Tongue (tissue), 2 donors: ENCODE measurements around the gene SNX9. TPM values are rescaled to one million over a fixed set of nuclear protein-coding genes. Genes with fewer than 3 reads are reported as not detected.
"Not testable (repeated sequence)": the region's sequence is repeated elsewhere in the genome, so short reads cannot be mapped to it uniquely, and the experiment has no call there.

Experiments used
- DNase-seq: peaks from one replicate; pipeline ENCODE4 v3.0.0-alpha.2; 2015
- total RNA-seq: library from RNA; depleted of rRNA; stranded (reverse); fragments of >200 nt; gene quantifications from one replicate; pipeline ENCODE4 v1.2.3, GENCODE V29; 2014

The SNX9 gene
- total RNA-seq, 1 donor from 2014 or later: 40.7 TPM

GRCh38 chr6:157955675-157956074 is 132.6 kb downstream of the SNX9 start:
- DNase-seq: no peak

- DNase-seq: no peak
Measured at GRCh38 chr6:157956171-157956730, 133.2 kb downstream of the SNX9 start.

GRCh38 chr6:157959451-157960227 is 136.6 kb downstream of the SNX9 start:
- DNase-seq: no peak

GRCh38 chr6:157961153-157961831 is 138.2 kb downstream of the SNX9 start:
- no peak for DNase-seq

- no peak for DNase-seq
Measured at GRCh38 chr6:157961832-157962575, 139.0 kb downstream of the SNX9 start.

GRCh38 chr6:157962601-157963302 is 139.7 kb downstream of the SNX9 start:
- DNase-seq: peak; percentile 20

GRCh38 chr6:157964100-157964499 is 141.1 kb downstream of the SNX9 start:
- DNase-seq: no peak

- no peak for DNase-seq
Measured at GRCh38 chr6:157965387-157965786, 142.3 kb downstream of the SNX9 start.

GRCh38 chr6:157966589-157966977 is 143.5 kb downstream of the SNX9 start:
- no peak for DNase-seq

GRCh38 chr6:157967020-157967419 is 144.0 kb downstream of the SNX9 start:
- no peak for DNase-seq

- no peak for DNase-seq
Measured at GRCh38 chr6:157967486-157967885, 144.4 kb downstream of the SNX9 start.

GRCh38 chr6:157972177-157972576 is 149.1 kb downstream of the SNX9 start:
- not testable (repeated sequence) for DNase-seq

GRCh38 chr6:157974341-157974894 is 151.4 kb downstream of the SNX9 start:
- no peak for DNase-seq

GRCh38 chr6:157974967-157975366 is 151.9 kb downstream of the SNX9 start:
- DNase-seq: no peak

GRCh38 chr6:157975456-157975855 is 152.4 kb downstream of the SNX9 start:
- DNase-seq: no peak

GRCh38 chr6:157976345-157977175 is 153.5 kb downstream of the SNX9 start:
- no peak for DNase-seq

- DNase-seq: no peak
Measured at GRCh38 chr6:157977176-157977804, 154.2 kb downstream of the SNX9 start.

- DNase-seq: no peak
Measured at GRCh38 chr6:157978021-157978783, 155.2 kb downstream of the SNX9 start.
